ENCODE measurements around the gene VSTM4.

- TF ChIP-seq CTCF (IDR thresholded peaks at IDR 0.05; ENCODE audit: poor library complexity) (no peak), EZH2phosphoT487 (IDR thresholded peaks at IDR 0.05; ENCODE audit: low read depth, severe bottlenecking, unreplicated experiment) (no peak)
Observed at GRCh38 chr10:49133706-49134248, 18.5 kb upstream of the VSTM4 start, which contains the start of gene FAM170B.

All from hepatocyte (in vitro differentiated cells).